Measurements from ENCODE around the gene FUT3.
"Not testable (repeated sequence)": the region's sequence is repeated elsewhere in the genome, so short reads cannot be mapped to it uniquely, and the experiment has no call there.

DNA sequence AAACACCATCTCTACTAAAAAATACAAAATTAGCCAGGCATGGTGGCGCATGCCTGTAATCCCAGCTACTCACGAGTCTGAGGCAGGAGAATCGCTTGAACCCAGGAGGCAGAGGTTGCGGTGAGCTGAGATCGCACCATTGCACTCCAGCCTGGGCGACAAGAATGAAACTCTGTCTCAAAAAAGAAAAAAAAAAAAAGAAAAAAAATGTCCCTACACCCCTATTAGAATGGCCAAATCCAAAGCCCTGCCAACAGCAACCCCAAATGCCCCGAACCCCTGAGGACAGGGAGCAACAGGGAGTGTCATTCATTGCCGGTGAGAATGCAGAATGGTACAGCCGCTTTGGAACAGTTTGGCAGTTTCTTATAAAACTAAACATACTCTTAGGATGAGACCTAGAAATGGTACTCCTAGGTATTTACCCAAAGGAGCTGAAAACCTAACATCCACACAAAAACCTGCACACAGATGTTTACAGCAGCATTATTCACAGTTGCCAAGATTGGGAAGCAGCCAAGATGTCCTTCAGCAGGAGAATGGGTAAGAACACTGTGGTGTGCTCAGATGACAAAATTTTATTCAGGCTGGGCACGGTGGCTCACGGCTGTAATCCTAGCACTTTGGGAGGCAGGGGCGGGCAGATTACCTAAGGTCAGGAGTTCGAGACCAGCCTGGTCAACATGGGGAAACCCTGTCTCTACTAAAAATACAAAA is 32.1 kb upstream of the FUT3 start:
- TF ChIP-seq POLR2A (IDR thresholded peaks at IDR 0.05) = not testable (repeated sequence)
- TF ChIP-seq, protein P1, sequence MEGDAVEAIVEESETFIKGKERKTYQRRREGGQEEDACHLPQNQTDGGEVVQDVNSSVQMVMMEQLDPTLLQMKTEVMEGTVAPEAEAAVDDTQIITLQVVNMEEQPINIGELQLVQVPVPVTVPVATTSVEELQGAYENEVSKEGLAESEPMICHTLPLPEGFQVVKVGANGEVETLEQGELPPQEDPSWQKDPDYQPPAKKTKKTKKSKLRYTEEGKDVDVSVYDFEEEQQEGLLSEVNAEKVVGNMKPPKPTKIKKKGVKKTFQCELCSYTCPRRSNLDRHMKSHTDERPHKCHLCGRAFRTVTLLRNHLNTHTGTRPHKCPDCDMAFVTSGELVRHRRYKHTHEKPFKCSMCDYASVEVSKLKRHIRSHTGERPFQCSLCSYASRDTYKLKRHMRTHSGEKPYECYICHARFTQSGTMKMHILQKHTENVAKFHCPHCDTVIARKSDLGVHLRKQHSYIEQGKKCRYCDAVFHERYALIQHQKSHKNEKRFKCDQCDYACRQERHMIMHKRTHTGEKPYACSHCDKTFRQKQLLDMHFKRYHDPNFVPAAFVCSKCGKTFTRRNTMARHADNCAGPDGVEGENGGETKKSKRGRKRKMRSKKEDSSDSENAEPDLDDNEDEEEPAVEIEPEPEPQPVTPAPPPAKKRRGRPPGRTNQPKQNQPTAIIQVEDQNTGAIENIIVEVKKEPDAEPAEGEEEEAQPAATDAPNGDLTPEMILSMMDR (IDR thresholded peaks at IDR 0.05) = not testable (repeated sequence)

Data from lower leg skin (tissue), 3 donors.